Neuronal stem cell (in vitro differentiated cells): ENCODE results near the gene SKIL.

ENCODE experiments used
- DNase-seq: peaks from one replicate; pipeline ENCODE4 v3.0.0-alpha.2; 2013; ENCODE audit warnings: low spot score
- H2AFZ ChIP-seq: one replicate; pipeline ENCODE4 v1.6.1; 2013; ENCODE audit warnings: mild to moderate bottlenecking, low read length, inconsistent platforms
- H2AK5ac ChIP-seq: 2 replicates; pipeline ENCODE4 v1.6.1; 2013; ENCODE audit warnings: low read depth, mild to moderate bottlenecking, inconsistent platforms, low read length, moderate library complexity, mixed read lengths
- H2BK120ac ChIP-seq: 2 replicates; pipeline ENCODE4 v1.6.1; 2013; ENCODE audit warnings: low read depth, mild to moderate bottlenecking, inconsistent platforms, low read length, moderate library complexity, mixed read lengths
- H2BK12ac ChIP-seq: one replicate; pipeline ENCODE4 v1.6.1; 2013; ENCODE audit warnings: low read length, inconsistent platforms
- H2BK15ac ChIP-seq: 2 replicates; pipeline ENCODE4 v1.6.1; 2013; ENCODE audit warnings: mild to moderate bottlenecking, low read length, inconsistent platforms, mixed read lengths
- H2BK5ac ChIP-seq: one replicate; pipeline ENCODE4 v1.6.1; 2013; ENCODE audit warnings: inconsistent platforms, mild to moderate bottlenecking, low read length, moderate library complexity
- H3K14ac ChIP-seq: one replicate; pipeline ENCODE4 v1.6.1; 2013; ENCODE audit warnings: low read length, inconsistent platforms
- H3K18ac ChIP-seq: 2 replicates; pipeline ENCODE4 v1.6.1; 2013; ENCODE audit warnings: low read length, inconsistent platforms
- H3K23ac ChIP-seq: 2 replicates; pipeline ENCODE4 v1.6.1; 2013; ENCODE audit warnings: low read depth, mild to moderate bottlenecking, mixed read lengths, low read length, inconsistent platforms; ENCODE audit not compliant: poor library complexity
- H3K27ac ChIP-seq: replicated peaks from 3 replicates; pipeline ENCODE4 v1.5.1; 2013; ENCODE audit warnings: low read length, inconsistent platforms
- H3K27me3 ChIP-seq, 3 experiments: 2 replicates each; pipeline ENCODE4 v1.6.1; 2013; ENCODE audit warnings: low read length in 3 of 3, mild to moderate bottlenecking in 2 of 3, inconsistent platforms in 1 of 3, low read depth in 1 of 3, mixed read lengths in 1 of 3, moderate library complexity in 1 of 3; ENCODE audit not compliant: control insufficient read depth in 3 of 3, insufficient read depth in 3 of 3
- H3K36me3 ChIP-seq, 2 donors: replicated peaks in 1 of 2; 2 replicates each; pipeline ENCODE4 v1.6.1; 2013; ENCODE audit warnings: low read length in 2 of 2; ENCODE audit not compliant: control insufficient read depth in 2 of 2, insufficient read depth in 2 of 2
- H3K4ac ChIP-seq: 2 replicates; pipeline ENCODE4 v1.6.1; 2013; ENCODE audit warnings: inconsistent platforms, mild to moderate bottlenecking, low read length, moderate library complexity
- H3K4me1 ChIP-seq, 2 donors: 1 replicate in 1 of 2; 2 replicates in 1 of 2; pipeline ENCODE4 v1.6.1; 2013; ENCODE audit warnings: low read length in 2 of 2, low read depth in 1 of 2; ENCODE audit not compliant: control insufficient read depth in 2 of 2, insufficient read depth in 1 of 2
- H3K4me2 ChIP-seq: one replicate; pipeline ENCODE4 v1.6.1; 2013; ENCODE audit warnings: mild to moderate bottlenecking, low read length, inconsistent platforms; ENCODE audit not compliant: insufficient read depth, poor library complexity, severe bottlenecking
- H3K4me3 ChIP-seq, 2 donors: 2 replicates each; pipeline ENCODE4 v1.5.1; 2013; ENCODE audit warnings: low read length in 2 of 2, mild to moderate bottlenecking in 2 of 2, inconsistent platforms in 1 of 2, moderate library complexity in 1 of 2
- H3K79me1 ChIP-seq: one replicate; pipeline ENCODE4 v1.6.1; 2013; ENCODE audit warnings: low read depth, mild to moderate bottlenecking, inconsistent platforms, low read length, moderate library complexity
- H3K9ac ChIP-seq: one replicate; pipeline ENCODE4 v1.6.1; 2013; ENCODE audit warnings: mild to moderate bottlenecking, low read depth, low read length, inconsistent platforms; ENCODE audit not compliant: poor library complexity
- H3K9me3 ChIP-seq, 2 donors: replicated peaks in 1 of 2; 2 replicates each; pipeline versions ENCODE3 to v1.6.1; 2013; ENCODE audit warnings: low read length in 2 of 2, mild to moderate bottlenecking in 2 of 2, inconsistent platforms in 1 of 2, low read depth in 1 of 2, mixed read lengths in 1 of 2, moderate library complexity in 1 of 2; ENCODE audit not compliant: control insufficient read depth in 2 of 2, insufficient read depth in 1 of 2
- H4K8ac ChIP-seq: one replicate; pipeline ENCODE4 v1.6.1; 2013; ENCODE audit warnings: low read depth, mild to moderate bottlenecking, inconsistent platforms, low read length, moderate library complexity
- H4K91ac ChIP-seq: one replicate; pipeline ENCODE4 v1.6.1; 2013; ENCODE audit warnings: low read length, low read depth, mild to moderate bottlenecking, inconsistent platforms; ENCODE audit not compliant: poor library complexity
- WGBS, 2 donors: extraction: QIAGEN DNeasy Blood & Tissue Kit; methylation state at CpG; one replicate each; pipeline ENCODE4 v1.1.7; 2013; ENCODE audit warnings: missing lambda C conversion rate in 2 of 2, mixed read lengths in 1 of 2; ENCODE audit not compliant: insufficient read length in 2 of 2, insufficient replicate concordance in 1 of 2; ENCODE audit errors: extremely low coverage in 2 of 2; 5-methylcytosine and 5-hydroxymethylcytosine counted together

Gene SKIL

DNA sequence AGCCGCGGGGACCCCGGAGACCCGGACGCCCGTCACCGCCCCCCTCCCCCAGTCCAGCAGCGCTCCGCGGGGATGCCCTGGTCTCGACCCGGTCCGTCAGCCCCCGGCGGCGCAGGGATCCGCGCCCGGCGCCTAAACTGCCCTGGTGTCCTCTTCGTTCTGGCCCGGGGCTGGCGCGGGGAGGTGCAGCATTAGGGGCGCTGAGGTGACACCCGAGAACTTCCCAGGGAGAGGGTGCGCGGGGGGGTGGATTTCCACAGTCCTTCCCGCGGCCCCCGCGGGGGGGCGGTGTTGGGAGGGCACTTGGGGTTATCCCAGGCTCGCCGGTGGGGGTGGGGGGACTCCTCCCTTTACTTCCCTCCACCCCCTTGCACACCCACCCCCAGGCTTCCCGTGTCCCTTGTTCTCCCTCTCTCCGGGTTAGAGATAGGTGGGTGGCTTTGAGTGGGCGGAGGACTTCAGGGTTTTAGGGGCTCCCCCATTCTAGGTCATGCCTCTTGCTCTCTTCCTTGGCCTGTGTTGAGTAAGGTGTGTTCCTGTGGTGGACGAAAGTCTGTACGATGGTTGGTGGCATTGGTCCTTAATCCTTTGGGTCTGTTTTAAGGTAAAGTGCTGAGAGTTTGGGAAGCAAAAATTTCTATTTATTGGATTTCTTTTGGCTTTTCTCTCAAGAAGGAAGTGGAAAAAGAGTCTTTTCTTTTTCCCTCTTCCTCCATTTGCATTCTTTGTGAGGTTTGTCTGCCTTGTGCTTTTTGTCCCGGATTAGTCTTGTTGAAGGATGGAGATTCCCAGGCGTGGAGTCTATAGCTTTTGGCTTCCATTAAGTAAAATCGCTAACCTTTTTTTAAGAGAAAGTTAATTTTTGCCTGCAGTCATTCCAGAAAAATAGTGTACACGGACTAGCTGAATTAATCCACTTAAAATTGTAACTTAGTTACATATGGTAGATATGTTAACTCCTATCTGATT is 811 bp downstream of the SKIL start:
- peak overlapping the region; percentile 80 for H3K4me2 ChIP-seq

GRCh38 chr3:170359178-170359704 is 1.7 kb downstream of the SKIL start:
- H3K23ac ChIP-seq = no peak overlapping the region
- H3K27ac ChIP-seq = no peak overlapping the region
- H2BK15ac ChIP-seq = no peak overlapping the region
- H4K8ac ChIP-seq = no peak overlapping the region
- H3K4me3 ChIP-seq = peak overlapping the region in 1 of 2 donors; percentile 96
- H3K27me3 ChIP-seq = peaks cover 0 to 2% (median 0%) of the 10 kb centered on the region in 3 experiments
- H3K9me3 ChIP-seq = peaks cover 0 to 26% of the 10 kb centered on the region in 2 donors
- H3K4me1 ChIP-seq = peaks cover 7 to 18% of the 10 kb centered on the region in 2 donors
- no CpG with 5 or more reads among the region's 20 CpGs for WGBS, 2 donors
- H3K18ac ChIP-seq = no peak overlapping the region
- H3K79me1 ChIP-seq = no peaks in the 10 kb centered on the region
- H3K4ac ChIP-seq = no peak overlapping the region
- H2AFZ ChIP-seq = no peak overlapping the region
- no peak overlapping the region for H3K9ac ChIP-seq
- no peak overlapping the region for H2AK5ac ChIP-seq
- H2BK12ac ChIP-seq = no peak overlapping the region
- no peak for DNase-seq
- H3K36me3 ChIP-seq = peaks cover 0 to 48% of the 10 kb centered on the region in 2 donors
- no peak overlapping the region for H4K91ac ChIP-seq
- no peak overlapping the region for H2BK5ac ChIP-seq
- H3K14ac ChIP-seq = no peak overlapping the region
- H3K4me2 ChIP-seq = no peak overlapping the region
- no peak overlapping the region for H2BK120ac ChIP-seq

More for the DNA sequence above, 811 bp downstream of the SKIL start:
- peaks cover 7 to 18% of the 10 kb centered on the region in 2 donors for H3K4me1 ChIP-seq
- H3K14ac ChIP-seq = peak overlapping the region; percentile 33
- H2BK5ac ChIP-seq = peak overlapping the region; percentile 94
- H3K36me3 ChIP-seq = peaks cover 0 to 39% of the 10 kb centered on the region in 2 donors
- peak overlapping the region; percentile 93 for H3K23ac ChIP-seq
- WGBS, 2 donors = no CpG with 5 or more reads among the region's 44 CpGs
- peak overlapping the region; percentile 98 for H3K18ac ChIP-seq
- peaks cover 0 to 26% of the 10 kb centered on the region in 2 donors for H3K9me3 ChIP-seq
- H3K4me3 ChIP-seq = peak overlapping the region; percentile 88 to 96
- H3K27me3 ChIP-seq = peaks cover 0 to 2% (median 0%) of the 10 kb centered on the region in 3 experiments
- H2BK12ac ChIP-seq = no peak overlapping the region
- H4K91ac ChIP-seq = no peak overlapping the region
- no peak overlapping the region for H2BK15ac ChIP-seq
- H2AK5ac ChIP-seq = no peak overlapping the region
- peak overlapping the region; percentile 83 for H3K9ac ChIP-seq
- peak overlapping the region; percentile 93 for H2AFZ ChIP-seq
- peak overlapping the region; percentile 84 for H3K27ac ChIP-seq
- peak; percentile 45 for DNase-seq
- H4K8ac ChIP-seq = no peak overlapping the region
- H2BK120ac ChIP-seq = no peak overlapping the region
- H3K79me1 ChIP-seq = no peaks in the 10 kb centered on the region
- H3K4ac ChIP-seq = no peak overlapping the region

GRCh38 chr3:170360466-170360865 is 3.0 kb downstream of the SKIL start:
- Histone ChIP-seq H2AK5ac (no peak overlapping the region), H3K23ac (no peak overlapping the region), H4K8ac (no peak overlapping the region), H3K4me1 (peaks cover 5 to 6% of the 10 kb centered on the region in 2 donors), H2BK5ac (no peak overlapping the region), H2AFZ (no peak overlapping the region), H3K4me2 (no peak overlapping the region), H3K14ac (no peak overlapping the region), H3K79me1 (no peaks in the 10 kb centered on the region), H3K27me3 (peaks cover 0 to 2% (median 0%) of the 10 kb centered on the region in 3 experiments), H3K9ac (no peak overlapping the region), H3K27ac (no peak overlapping the region), H2BK15ac (no peak overlapping the region), H3K4ac (no peak overlapping the region), H3K4me3 (no peak overlapping the region), H3K9me3 (peaks cover 0 to 26% of the 10 kb centered on the region in 2 donors), H3K18ac (no peak overlapping the region), H3K36me3 (peaks cover 0 to 60% of the 10 kb centered on the region in 2 donors), H2BK120ac (no peak overlapping the region), H4K91ac (no peak overlapping the region), H2BK12ac (no peak overlapping the region)
- WGBS, 2 donors = no CpG with 5 or more reads among the region's 5 CpGs
- no peak for DNase-seq

GRCh38 chr3:170360916-170361315 is 3.4 kb downstream of the SKIL start:
- Histone ChIP-seq H2BK120ac (no peak overlapping the region), H3K4me3 (no peak overlapping the region), H2BK15ac (no peak overlapping the region), H3K4me2 (no peak overlapping the region), H2BK12ac (no peak overlapping the region), H3K14ac (no peak overlapping the region), H3K36me3 (peaks cover 0 to 64% of the 10 kb centered on the region in 2 donors), H2BK5ac (no peak overlapping the region), H3K27ac (no peak overlapping the region), H3K9me3 (peaks cover 0 to 26% of the 10 kb centered on the region in 2 donors), H3K9ac (no peak overlapping the region), H3K27me3 (no peaks in the 10 kb centered on the region), H3K4ac (no peak overlapping the region), H3K4me1 (peaks cover 3 to 4% of the 10 kb centered on the region in 2 donors), H3K18ac (no peak overlapping the region), H2AFZ (no peak overlapping the region), H3K79me1 (no peaks in the 10 kb centered on the region), H4K91ac (no peak overlapping the region), H3K23ac (no peak overlapping the region), H2AK5ac (no peak overlapping the region), H4K8ac (no peak overlapping the region)
- no peak for DNase-seq
- no CpG with 5 or more reads among the region's 5 CpGs for WGBS, 2 donors
